Measurements from ENCODE around the gene MTHFSD.

DNA sequence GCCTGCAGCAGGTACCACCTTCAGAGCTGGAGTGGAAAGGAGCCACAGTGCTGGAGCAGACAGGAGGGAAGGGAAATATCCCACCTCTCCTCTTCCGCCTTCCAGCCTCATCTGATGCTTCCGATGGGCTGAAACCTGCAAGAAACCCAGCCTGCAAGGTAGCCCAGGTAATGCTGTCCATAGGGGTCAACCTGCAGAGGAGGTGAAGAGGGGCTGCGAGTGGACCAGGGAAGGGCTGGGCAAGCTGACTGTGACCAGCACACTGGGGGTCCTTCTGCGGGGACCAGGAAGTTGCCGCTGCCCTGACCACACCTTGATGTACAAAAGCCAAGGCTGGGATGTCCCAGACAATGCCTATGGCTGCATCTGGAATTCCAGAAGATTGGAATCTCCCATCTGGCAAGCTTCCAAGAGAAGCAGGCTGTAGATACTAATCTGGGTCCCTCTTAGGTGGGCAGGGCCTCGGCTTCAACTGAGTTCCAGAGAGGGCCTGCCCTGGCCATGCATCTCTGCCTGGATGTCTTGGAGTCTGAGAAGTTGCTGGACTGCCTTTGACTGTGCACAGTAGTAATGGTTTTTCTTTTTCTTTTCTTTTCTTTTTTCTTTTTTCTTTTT lies 29.1 kb upstream of the MTHFSD start:
- TF ChIP-seq POLR2A (IDR thresholded peaks at IDR 0.05), result no peak
- TF ChIP-seq, protein P1, sequence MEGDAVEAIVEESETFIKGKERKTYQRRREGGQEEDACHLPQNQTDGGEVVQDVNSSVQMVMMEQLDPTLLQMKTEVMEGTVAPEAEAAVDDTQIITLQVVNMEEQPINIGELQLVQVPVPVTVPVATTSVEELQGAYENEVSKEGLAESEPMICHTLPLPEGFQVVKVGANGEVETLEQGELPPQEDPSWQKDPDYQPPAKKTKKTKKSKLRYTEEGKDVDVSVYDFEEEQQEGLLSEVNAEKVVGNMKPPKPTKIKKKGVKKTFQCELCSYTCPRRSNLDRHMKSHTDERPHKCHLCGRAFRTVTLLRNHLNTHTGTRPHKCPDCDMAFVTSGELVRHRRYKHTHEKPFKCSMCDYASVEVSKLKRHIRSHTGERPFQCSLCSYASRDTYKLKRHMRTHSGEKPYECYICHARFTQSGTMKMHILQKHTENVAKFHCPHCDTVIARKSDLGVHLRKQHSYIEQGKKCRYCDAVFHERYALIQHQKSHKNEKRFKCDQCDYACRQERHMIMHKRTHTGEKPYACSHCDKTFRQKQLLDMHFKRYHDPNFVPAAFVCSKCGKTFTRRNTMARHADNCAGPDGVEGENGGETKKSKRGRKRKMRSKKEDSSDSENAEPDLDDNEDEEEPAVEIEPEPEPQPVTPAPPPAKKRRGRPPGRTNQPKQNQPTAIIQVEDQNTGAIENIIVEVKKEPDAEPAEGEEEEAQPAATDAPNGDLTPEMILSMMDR (IDR thresholded peaks at IDR 0.05), result no peak
